Myocyte (in vitro differentiated cells): ENCODE results near the gene CUTC. TPM values are rescaled to one million over a fixed set of nuclear protein-coding genes. Genes with fewer than 3 reads are reported as not detected.
"Not testable (repeated sequence)": the region's sequence is repeated elsewhere in the genome, so short reads cannot be mapped to it uniquely, and the experiment has no call there.

ENCODE experiments used
- DNase-seq: peaks from one replicate; pipeline ENCODE4 v3.0.0-alpha.2; 2012; ENCODE audit warnings: low read depth
- polyA plus RNA-seq: library from polyadenylated mRNA; unstranded; fragments of >200 nt; gene quantifications from one replicate; pipeline ENCODE4 v1.2.1, GENCODE V29; 2012; ENCODE audit warnings: missing spikeins
- total RNA-seq: library from RNA; depleted of rRNA; stranded (reverse); fragments of >200 nt; gene quantifications from 2 replicates; pipeline ENCODE4 v1.2.3, GENCODE V29; 2014

CUTC gene, protein sequence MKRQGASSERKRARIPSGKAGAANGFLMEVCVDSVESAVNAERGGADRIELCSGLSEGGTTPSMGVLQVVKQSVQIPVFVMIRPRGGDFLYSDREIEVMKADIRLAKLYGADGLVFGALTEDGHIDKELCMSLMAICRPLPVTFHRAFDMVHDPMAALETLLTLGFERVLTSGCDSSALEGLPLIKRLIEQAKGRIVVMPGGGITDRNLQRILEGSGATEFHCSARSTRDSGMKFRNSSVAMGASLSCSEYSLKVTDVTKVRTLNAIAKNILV
- 28.1 and 32.7 TPM in 2 replicates for total RNA-seq
- polyA plus RNA-seq = 24.5 TPM

DNA sequence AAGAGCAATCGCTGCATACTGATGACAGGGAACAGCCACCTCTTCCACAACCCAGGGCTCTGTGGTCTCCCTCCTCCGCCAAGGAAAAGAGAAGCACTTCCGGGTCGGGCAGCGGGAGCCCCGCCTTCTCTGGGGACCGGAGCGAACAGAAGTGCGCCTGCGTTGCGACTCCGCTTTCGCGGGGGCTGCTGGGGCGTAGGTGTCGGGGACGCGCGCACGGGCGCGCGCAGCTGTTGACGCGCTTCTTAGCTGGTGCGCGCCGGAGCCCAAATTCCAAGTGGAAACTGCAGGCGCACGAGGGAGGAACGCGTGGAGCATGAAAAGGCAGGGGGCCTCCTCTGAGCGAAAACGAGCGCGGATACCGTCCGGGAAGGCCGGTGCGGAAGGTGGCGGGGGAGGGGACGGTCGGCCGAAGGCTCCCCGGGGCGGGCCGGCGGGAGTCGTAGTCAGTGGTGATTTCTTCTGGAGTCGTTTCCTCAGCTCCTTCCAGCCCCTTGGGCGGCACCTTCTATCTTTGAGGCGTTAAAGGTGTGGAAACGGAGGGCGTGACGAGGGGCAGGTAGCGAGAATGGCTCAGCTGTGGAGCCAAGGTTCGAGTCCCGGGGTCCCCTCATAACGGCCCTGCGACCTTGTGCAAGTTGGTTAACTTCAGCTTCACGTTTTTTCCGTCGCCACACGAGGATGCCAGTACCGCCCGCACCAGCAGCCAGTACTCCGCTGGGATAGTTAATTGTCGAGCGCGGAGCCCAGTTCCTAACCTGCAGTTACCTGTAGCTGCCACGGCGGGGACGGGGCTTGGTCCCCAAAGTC is at the start of gene CUTC, which contains the start of gene COX15:
Gene CUTC, plus strand, starts transcription at position 202 of the 810 bp plus-strand sequence. Its CDS starts 115 bp downstream, at position 317.
Gene COX15, minus strand, starts transcription at position 95 of the 810 bp plus-strand sequence. Its CDS starts 78 bp downstream, at position 17.
- DNase-seq = peak; percentile 96

DNA sequence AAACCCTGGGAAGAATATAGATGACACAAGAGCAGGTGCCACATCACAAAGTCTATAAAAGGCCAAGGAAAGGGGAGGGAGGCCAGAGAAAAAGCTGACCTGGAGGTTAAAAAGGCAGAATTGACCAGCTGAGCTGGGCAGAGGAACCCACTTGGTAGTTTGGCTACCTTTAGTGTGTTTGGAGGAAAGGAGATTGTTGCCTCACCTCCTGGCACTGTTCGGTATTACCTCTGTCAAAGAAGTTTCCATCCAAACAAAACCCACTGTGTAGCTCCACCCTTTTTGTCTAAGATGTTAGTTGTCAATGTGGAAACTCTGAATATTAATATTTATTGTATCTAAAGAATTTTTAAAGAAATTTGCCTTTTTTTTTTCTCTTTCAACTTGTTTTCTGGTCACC is 49.3 kb upstream of the CUTC start:
- no peak for DNase-seq

DNA sequence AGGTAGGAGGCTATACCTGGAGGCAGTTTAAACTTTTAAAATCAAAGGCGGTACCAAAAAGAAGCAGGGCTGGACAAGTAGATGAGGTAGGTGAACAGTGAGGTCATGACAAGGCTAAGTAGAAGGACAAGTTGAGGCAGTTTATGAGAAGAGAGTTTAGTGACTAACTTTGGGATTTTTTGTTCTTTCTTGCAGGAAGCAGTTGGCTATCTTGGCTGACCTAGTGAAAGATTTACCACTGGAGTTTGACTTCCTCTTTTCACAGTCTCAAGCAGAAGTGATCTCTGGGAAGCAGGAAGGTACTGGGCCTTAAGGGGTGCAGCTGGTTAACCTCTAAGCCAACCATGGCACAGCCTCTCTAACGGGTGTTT is 46.5 kb upstream of the CUTC start:
- no peak for DNase-seq

DNA sequence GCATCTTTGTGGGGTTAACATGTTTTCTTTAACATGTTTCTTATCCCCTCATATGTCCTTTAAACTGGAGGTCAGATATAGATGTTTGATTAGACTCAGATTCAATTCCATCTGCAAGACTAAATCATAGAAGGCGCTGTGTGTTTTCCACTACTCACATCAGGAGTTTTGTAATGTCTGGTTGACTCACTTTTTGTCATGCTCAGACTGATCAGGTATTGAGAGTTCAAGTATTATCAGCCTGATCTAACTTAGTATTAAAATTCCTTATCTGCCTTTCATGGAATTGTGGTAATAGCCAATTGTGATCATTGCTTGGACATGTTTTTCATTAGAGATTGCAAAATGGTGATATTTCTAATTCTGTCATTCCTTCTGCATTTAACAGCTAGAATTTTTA is 42.6 kb upstream of the CUTC start:
- DNase-seq = no peak

DNA sequence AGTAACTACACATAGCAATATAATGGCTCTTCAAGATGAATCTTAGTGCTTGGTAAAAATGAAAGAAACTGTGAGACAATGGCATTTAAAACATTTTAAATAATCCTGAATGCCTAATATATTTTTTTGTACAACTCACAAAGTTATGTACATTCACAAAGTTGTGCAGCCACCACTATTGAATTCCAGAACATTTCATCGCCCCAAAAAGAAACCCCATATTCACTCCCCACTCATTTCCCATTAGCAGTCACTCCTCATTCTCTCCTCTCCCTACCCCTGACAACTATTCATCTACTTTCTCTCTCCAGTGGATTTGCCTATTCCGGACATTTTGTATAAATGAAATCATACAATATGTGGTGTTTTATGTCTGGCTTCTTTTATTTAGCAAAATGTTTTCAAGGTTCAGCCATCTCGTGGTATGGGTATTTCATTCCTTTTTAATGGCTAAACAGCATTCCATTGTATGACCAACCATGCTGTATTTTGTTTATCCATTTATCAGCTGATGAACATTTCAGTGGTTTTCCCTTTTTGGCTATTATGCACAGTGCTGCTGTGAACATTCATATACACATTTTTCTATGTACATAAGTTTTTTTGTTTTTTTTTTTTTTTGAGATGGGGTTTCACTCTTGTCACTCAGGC is 38.0 kb upstream of the CUTC start:
- DNase-seq = no peak

DNA sequence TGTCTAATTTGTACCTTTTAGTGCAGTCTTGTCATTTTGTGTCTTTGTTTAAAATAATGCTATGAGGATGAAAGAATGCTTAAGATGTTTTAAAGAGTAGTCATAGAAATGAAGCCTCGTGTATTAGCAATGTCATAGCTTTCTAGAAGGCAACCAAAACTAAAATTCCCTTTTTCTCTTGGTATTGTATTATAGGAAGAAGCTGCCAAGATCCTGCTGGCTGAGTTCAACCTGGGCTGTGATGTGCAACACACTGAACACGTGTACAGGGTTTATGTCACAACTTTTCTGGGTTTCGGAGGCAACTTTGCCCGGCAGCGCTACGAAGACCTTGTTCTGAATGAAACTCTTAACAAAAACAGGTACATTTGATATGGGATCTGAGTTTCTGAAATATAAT is 36.3 kb upstream of the CUTC start:
- no peak for DNase-seq

DNA sequence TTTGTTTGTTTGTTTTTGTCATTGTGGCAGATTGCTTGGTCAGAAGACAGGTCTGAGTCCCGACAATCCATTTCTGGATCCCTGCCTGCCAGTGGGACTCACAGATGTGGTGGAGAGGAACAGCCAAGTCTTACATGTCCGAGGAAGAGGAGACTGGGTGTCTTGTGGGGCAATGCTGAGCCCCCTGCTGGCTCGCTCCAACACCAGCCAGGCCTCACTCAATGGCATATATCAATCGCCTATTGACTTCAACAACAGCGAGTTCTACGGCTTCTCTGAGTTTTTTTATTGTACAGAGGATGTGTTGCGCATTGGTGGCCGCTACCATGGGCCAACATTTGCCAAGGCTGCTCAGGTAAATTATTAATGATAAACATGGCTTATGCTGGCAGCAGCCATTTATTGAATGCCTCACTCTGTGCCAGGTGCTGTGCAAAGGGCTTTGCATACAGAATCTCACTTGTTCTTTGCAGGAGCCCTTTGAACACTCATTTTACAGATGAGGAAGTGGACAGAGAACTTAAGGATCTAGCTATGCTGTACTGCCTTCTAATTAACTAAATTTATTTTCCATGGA is 33.4 kb upstream of the CUTC start:
- no peak for DNase-seq

DNA sequence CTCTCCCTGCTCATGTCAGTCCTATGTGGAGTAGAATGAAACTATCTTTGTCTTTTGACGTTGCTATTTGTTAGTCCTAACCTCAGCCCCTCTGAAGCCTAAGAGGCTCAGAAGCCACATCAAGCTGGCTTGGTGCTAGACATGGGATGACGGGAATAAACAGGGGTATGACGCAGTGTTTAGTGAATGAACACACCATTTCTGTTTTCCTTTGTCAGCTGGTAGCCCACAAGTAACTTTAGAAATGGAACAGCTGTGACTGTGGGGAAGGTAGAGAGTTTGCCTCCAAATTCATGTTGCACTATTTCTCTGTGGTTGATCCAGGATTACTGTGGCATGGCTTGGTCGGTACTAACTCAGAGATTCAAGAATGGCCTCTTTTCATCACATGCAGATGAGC is 31.4 kb upstream of the CUTC start:
- peak; percentile 100 for DNase-seq

DNA sequence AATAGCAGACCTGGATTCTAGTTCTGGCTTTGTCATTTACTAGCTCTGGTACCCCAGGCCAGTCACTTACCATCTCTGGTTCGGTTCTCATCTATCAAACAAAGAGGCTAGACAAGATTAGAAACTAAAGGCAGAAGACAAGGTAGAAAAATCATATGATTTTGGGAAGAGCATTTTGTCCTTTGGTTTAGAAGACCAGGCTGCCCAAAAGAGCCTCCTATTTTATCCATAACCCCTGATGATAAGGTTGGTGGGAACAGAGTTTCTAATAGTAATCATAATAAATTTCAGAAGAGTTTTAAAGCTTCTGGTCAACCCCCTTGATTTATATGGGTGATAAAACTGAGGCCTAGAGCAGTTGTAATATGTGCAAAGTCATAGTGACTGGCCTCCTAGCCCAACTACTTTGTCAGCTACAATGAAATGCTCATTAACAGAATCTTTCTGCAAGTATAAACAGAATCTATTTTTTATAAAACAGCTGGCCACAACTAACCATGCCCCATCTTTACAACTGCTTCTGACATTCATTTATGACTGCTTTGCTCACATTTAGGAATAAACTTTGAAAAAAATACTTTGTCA is 23.5 kb upstream of the CUTC start:
- peak; percentile 43 for DNase-seq

DNA sequence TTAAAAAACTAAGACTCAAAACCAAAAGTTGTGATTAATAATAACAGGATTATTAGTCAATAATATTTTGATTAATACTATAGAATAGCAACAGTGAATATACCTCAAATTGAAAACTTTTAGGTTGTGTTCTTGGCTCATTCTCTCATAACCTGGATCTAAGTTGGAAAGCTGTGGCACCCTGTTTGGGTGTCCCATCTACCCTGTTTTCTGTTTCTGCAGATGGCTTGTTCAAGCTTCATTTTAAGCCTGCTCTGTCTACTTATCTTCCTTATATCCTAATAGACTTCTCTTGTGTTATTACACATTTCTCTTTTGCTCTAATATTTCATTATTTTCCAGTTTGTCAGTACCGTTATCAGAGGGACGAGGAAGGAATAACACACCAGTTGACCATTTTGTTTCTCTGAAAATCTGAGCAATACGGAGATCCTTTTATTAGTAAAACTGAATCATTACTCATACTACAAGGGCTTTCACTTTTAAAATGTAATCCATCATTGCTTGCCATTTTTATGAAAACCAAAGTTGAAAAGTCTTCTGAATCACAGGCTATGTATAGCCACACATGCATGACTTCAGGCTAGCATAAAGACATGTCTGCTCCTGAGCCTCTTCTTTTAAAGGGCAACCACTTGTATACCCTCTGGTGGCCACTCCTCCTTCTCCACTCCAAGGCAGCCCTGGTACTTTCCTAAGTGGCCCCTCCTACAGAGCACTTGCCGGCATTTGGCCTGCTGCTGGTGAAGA is 22.4 kb upstream of the CUTC start:
- peak; percentile 74 for DNase-seq

DNA sequence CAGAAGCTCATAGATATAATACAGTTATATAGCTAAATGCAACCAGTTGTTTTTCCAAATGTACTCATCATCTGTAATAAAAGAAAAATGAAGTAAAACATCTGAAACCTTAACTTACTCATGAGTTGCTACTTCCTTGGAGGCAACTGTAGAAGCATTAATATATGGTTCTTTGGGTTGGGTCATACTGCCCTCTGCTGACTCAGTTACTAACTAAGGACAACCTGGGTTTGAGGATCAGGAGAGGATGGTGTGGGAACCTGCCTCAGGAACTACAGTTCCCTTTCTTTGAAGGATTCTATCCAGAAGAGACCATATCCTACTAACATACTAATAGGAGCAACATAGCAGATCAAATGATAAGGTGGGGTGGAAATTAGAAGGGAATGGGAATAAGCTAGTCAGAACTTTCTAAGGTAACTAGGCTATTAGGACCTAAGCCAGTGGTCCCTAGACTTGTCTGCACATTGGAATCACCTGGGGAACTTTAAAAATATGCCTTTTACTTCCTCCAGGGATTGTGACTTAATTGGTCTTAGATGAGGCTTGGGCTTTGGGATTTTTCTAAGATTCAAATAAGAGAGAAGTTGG is 20.8 kb upstream of the CUTC start:
- DNase-seq = peak; percentile 71

DNA sequence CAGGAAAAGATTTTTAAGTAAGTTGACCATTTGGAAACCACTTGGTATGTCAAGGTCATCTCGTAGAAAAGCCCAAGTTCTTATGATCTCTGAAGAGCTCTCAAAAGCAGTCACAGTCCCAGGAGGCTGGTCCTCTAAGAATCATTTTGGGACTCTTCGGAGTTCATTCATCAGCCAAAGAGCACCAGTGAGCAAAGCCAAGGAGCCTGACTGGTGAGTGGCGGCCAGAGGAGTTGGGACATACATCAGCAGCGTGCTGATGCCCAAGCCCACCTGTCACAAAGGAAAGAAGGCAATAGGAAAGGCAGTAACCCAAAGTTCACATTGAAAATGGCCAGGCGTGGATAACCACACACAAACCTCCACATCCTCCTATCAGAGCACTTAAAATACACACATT is 17.6 kb upstream of the CUTC start:
- DNase-seq = no peak

DNA sequence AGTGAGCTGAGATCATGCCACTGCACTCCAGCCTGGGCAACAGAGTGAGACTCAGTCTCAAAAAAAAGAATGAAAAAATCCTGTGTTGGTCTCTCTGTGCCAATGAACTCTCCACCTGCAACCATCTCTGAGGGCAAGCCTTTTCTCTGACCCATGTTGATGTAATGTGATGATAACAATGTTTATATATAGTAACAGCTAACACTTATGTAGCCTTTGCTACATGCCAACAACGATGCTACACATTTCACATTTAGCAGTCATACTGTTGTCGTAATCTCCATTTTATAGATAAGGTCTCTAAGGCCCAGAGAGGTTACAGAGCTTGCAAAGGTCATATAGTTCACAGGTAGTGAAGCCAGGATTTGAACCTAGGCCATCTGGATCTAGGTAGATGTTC is 11.6 kb upstream of the CUTC start:
- no peak for DNase-seq

DNA sequence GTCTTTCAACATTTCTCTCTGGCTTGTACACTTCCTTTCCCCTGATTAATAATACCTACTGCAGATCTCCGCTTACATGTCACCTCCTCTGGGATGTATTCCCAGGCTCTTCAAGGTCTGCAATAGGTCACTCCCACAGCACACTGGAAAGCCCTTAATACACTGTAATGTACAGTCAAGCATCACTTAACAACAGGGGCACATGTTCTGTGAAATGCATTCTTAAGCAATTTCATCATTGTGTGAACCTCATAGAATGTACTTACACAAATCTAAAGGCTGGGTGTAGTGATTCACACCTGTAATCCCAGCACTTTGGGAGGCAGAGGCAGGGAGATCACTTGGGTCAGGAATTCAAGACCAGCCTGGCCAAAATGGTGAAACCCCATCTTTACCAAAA is 2.0 kb upstream of the CUTC start:
- no peak for DNase-seq

DNA sequence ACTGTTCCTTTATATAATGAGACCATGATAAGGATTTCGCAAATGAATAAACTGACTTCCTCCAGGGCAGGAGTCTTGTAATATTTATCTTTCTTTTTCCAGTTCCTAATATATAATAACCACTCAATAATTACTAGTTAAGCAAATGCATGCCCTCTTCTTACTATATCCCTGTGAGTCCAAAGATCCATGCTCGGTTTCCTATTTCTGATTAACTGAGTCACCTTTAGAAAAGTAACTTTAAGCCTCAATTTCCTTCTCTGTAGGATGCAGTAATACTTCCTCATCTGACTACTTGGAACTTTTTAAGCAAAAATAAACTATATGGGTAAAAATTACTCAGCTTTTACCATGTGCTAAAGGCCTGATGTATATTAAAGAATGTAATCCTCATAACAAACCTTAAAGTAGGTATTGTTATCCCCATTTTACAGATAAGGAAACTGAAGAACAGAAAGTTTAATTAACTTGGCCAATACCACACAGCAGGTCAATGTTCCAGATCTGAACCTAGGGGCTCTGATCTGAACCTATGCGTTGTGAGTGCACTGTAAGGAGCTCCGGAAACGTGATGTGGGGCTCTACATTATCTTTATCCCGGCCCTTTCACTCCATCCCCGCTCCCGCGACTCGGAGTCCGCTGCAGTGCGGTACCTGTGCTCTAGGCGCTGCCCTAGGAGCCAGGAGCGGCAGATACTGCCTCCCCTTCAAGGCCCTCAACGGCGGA is 565 bp upstream of the CUTC start:
- no peak for DNase-seq

DNA sequence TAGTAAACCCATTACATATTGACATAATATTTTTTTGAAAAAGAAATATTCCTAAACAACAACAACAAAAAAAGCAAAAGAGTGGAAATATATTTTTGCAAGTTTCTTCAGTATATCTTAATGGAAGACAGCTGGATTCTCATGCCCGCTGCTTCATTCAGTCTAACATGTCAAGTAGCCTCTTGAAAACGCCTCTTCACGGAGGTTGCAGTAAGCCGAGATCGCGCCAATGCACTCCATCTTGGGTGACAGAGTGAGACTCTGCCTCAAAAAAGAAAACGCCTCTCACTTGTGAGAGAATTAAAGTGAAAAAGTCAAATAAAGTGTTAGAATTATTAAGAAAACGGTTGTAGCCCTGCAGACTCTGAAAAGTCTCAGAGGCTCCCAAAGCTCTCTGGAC is 1.3 kb downstream of the CUTC start:
- no peak for DNase-seq

DNA sequence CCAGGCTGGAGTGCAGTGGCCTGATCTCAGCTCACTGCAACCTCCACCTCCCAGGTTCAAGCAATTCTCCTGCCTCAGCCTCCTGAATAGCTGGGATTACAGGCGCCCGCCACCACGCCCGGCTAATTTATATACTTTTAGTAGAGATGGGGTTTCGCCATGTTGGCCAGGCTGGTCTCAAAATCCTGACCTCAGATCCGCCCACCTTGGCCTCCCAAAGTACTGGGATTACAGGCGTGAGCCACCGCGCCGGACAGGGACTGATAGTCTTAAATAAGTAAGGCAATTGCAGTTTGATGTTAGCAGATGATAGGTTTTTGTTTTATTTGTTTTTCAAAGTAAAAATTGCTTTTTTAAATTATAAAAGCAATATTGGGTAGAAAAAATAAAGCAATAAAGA is 2.1 kb downstream of the CUTC start:
- DNase-seq = not testable (repeated sequence)

DNA sequence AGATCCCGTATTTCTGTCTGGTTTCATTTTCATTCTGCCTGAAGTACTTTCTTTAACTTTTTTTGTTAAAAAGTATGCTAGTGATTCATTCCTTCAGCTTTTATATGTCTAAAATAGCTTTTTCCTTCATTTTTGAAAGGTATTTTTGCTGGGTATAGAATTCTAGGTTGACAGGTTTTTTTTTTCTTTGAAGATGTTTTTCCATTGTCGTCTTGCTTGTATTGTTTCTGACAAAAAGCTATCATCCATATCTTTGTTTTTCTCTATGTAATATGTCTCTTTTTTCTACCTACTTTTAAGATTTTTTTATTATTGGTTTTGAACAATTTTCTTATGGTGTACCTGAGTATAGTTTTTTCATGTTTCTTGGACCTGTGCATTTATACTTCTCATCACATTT is 8.2 kb downstream of the CUTC start:
- no peak for DNase-seq

DNA sequence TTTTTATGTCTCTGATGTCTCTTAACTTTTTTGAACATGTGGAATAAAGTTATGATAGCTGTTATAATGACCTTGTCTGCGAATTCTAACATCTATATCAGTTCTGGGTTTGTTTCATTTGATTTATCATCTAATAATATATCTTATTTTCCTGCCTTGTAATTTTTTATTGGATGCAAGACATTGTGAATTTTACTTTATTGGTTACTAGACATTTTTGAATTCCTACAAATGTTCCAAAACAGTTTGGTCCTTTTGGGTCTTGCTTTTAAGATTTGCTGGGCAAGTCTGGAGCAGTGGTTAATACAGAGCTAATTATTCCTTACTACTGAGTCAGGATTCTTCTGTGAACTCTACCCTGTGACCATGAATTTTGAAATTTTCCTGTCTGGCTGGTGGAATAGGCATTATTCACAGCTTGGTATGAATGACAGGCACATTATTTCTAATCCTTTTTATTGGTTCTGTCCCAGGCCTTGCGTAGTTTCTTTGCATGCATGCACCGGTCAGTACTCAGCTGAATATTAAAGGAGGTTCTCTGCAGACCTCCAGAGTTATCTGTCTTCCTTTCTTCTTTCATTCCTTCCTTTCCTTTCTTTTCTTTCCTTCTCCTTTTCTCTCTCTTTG is 9.0 kb downstream of the CUTC start:
- no peak for DNase-seq
